Glutamatergic neuron (in vitro differentiated cells): ENCODE results near the gene KIF26B. TPM values are rescaled to one million over a fixed set of nuclear protein-coding genes. Genes with fewer than 3 reads are reported as not detected.
"Not testable (repeated sequence)": the region's sequence is repeated elsewhere in the genome, so short reads cannot be mapped to it uniquely, and the experiment has no call there.

Source experiments
- DNase-seq: peaks from one replicate; pipeline ENCODE4 v3.0.0; 2022
- H3K27ac Mint-ChIP-seq: one replicate; pipeline ENCODE4 v1.8.0; 2020; ENCODE audit warnings: mild to moderate bottlenecking, mixed read lengths, inconsistent platforms; ENCODE audit not compliant: unreplicated experiment
- H3K27me3 Mint-ChIP-seq: one replicate; pipeline ENCODE4 v1.8.0; 2020; ENCODE audit warnings: mild to moderate bottlenecking, moderate library complexity, mixed read lengths, inconsistent platforms; ENCODE audit not compliant: unreplicated experiment
- H3K36me3 Mint-ChIP-seq: one replicate; pipeline ENCODE4 v1.8.0; 2020; ENCODE audit warnings: mild to moderate bottlenecking, mixed read lengths, inconsistent platforms; ENCODE audit not compliant: unreplicated experiment
- H3K4me1 Mint-ChIP-seq: one replicate; pipeline ENCODE4 v1.8.0; 2020; ENCODE audit warnings: mild to moderate bottlenecking, low read depth, mixed read lengths, inconsistent platforms; ENCODE audit not compliant: unreplicated experiment
- H3K4me3 Mint-ChIP-seq: one replicate; pipeline ENCODE4 v1.8.0; 2020; ENCODE audit warnings: mild to moderate bottlenecking, mixed read lengths, inconsistent platforms; ENCODE audit not compliant: unreplicated experiment
- H3K9me3 Mint-ChIP-seq: one replicate; pipeline ENCODE4 v1.8.0; 2020; ENCODE audit warnings: mild to moderate bottlenecking, moderate library complexity, mixed read lengths, inconsistent platforms; ENCODE audit not compliant: unreplicated experiment
- CTCF ChIP-seq: fragments of 200-600 bp; sonication (generic); IDR thresholded peaks from one replicate; pipeline ENCODE4 v1.5.0; 2021; ENCODE audit not compliant: partially characterized antibody, unreplicated experiment
- total RNA-seq: library from RNA; stranded (reverse); fragmentation: NEBNext Ultra II Directional; extraction: Animal tissue kit (Norgen Biotek cat#: 25700); gene quantifications from one replicate; pipeline ENCODE4 v1.2.1, GENCODE V29; 2021; ENCODE audit not compliant: unreplicated experiment

KIF26B gene
- total RNA-seq, 1 donor from 2014 or later: 2.4 TPM

DNA sequence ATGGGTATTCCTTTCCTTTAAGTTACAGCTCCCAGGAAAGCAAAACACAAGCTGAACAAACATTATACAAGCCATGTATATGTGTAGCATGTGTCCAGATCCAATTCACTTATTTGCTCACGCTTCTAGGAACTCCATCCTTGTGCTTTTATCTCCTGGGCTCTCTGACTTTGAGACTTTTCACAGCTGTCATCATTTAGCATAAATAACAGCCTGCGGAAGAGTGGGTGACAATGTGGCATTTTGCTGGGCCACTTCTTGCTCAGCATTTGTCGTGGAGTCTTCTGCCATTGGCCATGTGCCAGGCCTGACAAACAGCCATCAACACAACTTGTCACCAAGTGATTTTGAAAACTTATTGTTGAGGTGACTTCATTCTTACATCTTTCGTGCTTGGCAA is 164.3 kb downstream of the KIF26B start:
- DNase-seq: no peak
- no peaks in the 10 kb centered on the region for H3K36me3 Mint-ChIP-seq
- TF ChIP-seq CTCF: no peak
- H3K4me3 Mint-ChIP-seq: no peak overlapping the region
- H3K9me3 Mint-ChIP-seq: no peaks in the 10 kb centered on the region
- H3K27ac Mint-ChIP-seq: no peak overlapping the region
- H3K4me1 Mint-ChIP-seq: peaks cover 10% of the 10 kb centered on the region
- H3K27me3 Mint-ChIP-seq: peaks cover 5% of the 10 kb centered on the region

DNA sequence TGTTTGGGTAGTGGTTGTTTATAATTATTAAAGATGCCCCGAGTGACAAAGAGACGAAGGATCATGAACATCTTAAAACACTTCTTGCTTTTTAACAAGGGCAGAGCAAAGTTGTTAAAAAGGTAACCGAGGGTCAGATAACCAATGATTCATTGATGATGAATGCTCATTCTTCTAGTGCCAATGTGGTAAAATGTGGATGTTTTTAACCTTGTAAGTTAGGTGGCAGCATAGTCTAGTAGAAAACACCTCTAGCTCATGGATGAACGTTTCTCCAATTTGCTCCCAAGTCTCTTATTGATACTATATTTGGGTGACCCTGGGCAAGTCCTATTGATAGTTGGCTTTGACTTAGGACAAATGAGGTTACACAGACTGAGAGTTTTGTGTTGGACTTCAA is 167.9 kb downstream of the KIF26B start:
- TF ChIP-seq CTCF: no peak
- Mint-ChIP-seq H3K27ac (no peak overlapping the region), H3K27me3 (no peaks in the 10 kb centered on the region), H3K36me3 (peaks cover 4% of the 10 kb centered on the region), H3K4me1 (no peaks in the 10 kb centered on the region), H3K9me3 (no peaks in the 10 kb centered on the region), H3K4me3 (no peak overlapping the region)
- no peak for DNase-seq

DNA sequence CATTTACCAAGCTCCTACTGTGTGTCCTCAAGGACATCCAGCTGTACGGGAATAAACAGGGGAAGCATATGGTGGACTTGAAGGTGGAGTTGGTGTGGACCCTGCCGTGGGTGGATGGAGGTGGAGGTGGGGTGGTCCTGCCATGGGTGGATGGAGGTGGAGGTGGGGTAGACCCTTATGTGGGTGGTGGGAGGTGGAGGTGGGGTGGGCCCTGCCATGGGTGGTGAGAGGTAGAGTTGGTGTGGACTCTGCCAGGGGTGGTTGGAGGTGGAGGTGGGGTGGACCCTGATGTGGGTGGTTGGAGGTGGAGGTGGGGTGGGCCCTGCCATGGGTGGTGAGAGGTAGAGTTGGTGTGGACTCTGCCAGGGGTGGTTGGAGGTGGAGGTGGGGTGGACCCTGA is 169.0 kb downstream of the KIF26B start:
- H3K27ac Mint-ChIP-seq, H3K27me3 Mint-ChIP-seq, H3K4me3 Mint-ChIP-seq, H3K4me1 Mint-ChIP-seq, DNase-seq, H3K9me3 Mint-ChIP-seq, H3K36me3 Mint-ChIP-seq: not testable (repeated sequence)

DNA sequence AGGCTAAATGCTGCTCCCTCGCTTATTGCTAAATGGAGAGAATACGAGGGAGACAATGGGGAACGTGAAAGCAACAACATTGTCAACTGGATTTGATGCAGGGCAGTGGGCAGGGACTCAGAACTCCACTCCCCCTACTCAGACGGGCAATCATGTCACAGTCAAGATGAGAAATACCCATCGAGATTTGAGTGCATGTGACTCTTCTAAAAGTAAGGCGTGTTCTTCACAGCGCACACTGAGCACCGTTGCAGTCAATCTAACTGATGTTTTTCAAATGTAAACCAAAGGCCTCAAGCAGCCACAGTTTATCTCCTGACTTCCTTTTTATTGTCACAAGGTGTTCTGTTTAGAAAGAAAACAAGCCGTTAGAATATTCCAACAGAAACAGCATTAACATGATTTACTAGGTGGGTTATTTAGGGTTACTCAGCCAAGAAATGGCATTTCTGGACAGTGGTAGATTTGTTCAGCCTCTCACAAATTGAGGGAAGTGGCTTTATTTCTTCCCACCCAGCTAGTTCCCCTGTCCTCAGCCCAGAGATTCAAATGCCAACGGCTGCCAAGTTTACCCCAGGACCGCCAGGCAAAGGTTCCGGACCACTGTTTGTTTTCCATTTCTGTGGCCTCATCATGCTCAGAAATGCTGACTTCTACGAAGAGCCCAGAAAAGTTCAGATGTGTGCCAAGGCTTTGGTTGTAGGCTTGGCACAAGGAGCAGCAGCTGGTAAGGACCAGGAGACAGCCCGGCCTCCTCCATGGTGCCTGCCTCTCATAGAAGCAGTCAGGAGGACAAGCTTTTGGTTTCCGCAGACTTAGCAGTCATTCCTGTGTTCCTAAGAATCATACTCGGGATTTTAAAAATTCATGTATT is 171.4 kb downstream of the KIF26B start:
- Mint-ChIP-seq H3K4me1 (no peaks in the 10 kb centered on the region), H3K27ac (no peak overlapping the region), H3K9me3 (no peaks in the 10 kb centered on the region), H3K4me3 (no peak overlapping the region), H3K27me3 (peaks cover 2% of the 10 kb centered on the region), H3K36me3 (peaks cover 4% of the 10 kb centered on the region)
- no peak for TF ChIP-seq CTCF
- no peak for DNase-seq

- Mint-ChIP-seq H3K9me3 (no peaks in the 10 kb centered on the region), H3K4me3 (no peak overlapping the region), H3K4me1 (no peaks in the 10 kb centered on the region), H3K27me3 (peaks cover 2% of the 10 kb centered on the region), H3K36me3 (peaks cover 4% of the 10 kb centered on the region), H3K27ac (no peak overlapping the region)
- no peak for DNase-seq
- TF ChIP-seq CTCF: no peak
Observed at GRCh38 chr1:245327360-245327759, 172.6 kb downstream of the KIF26B start.
